Peyer's patch (tissue), 4 donors: Measurements from ENCODE around the gene PMEL. TPM values are rescaled to one million over a fixed set of nuclear protein-coding genes. Genes with fewer than 3 reads are reported as not detected.
"Not testable (repeated sequence)": the region's sequence is repeated elsewhere in the genome, so short reads cannot be mapped to it uniquely, and the experiment has no call there.

Experiments used
- DNase-seq, 3 donors: peaks; one replicate each; pipeline ENCODE4 v3.0.0-alpha.2; 2017 to 2019
- H3K27ac ChIP-seq, 4 donors: fragments of 200-600 bp; sonication (generic); one replicate each; pipeline ENCODE4 v1.5.1; 2016 to 2019
- H3K27me3 ChIP-seq, 2 donors: fragments of 200-600 bp; sonication (generic); one replicate each; pipeline ENCODE4 v1.5.1; 2019
- H3K36me3 ChIP-seq, 3 donors: fragments of 200-600 bp; sonication (generic); one replicate each; pipeline ENCODE4 v1.5.1; 2016 to 2019
- H3K4me1 ChIP-seq, 4 donors: fragments of 200-600 bp; sonication (generic); one replicate each; pipeline ENCODE4 v1.5.1; 2016 to 2019
- H3K4me3 ChIP-seq, 4 donors: fragments of 200-600 bp; sonication (generic); 1 replicate in 3 of 4; 2 replicates in 1 of 4; pipeline ENCODE4 v1.5.1; 2016 to 2019; ENCODE audit warnings: mild to moderate bottlenecking in 1 of 4
- H3K9me3 ChIP-seq, 4 donors: fragments of 200-600 bp; sonication (generic); one replicate each; pipeline ENCODE4 v1.5.1; 2016 to 2019; ENCODE audit warnings: mild to moderate bottlenecking in 1 of 4
- POLR2A ChIP-seq, 2 donors: fragments of 450-650 bp; IDR thresholded peaks; one replicate each; pipeline ENCODE4 v1.5.1; 2017; ENCODE audit warnings: antibody characterized with exemption in 2 of 2, mild to moderate bottlenecking in 2 of 2, moderate library complexity in 2 of 2
- total RNA-seq, 4 donors: library from RNA; depleted of rRNA; stranded (reverse); fragments of >200 nt; gene quantifications; one replicate each; pipeline ENCODE4 v1.1.0, GENCODE V29; 2016
- TF ChIP-seq, protein P1 (sequence below), 6 experiments: fragments of 450-650 bp in 4 of 6; fragments of 200-600 bp in 2 of 6; sonication (generic) in 1 of 6; IDR thresholded peaks; one replicate each; pipeline ENCODE4 v1.5.1; 2017 to 2019; ENCODE audit warnings: antibody characterized with exemption in 6 of 6, mild to moderate bottlenecking in 3 of 6, moderate library complexity in 1 of 6

Gene PMEL
- total RNA-seq, 4 donors from 2014 or later = 2.5 to 10.0 (median 3.0) TPM

- TF ChIP-seq, protein P1, sequence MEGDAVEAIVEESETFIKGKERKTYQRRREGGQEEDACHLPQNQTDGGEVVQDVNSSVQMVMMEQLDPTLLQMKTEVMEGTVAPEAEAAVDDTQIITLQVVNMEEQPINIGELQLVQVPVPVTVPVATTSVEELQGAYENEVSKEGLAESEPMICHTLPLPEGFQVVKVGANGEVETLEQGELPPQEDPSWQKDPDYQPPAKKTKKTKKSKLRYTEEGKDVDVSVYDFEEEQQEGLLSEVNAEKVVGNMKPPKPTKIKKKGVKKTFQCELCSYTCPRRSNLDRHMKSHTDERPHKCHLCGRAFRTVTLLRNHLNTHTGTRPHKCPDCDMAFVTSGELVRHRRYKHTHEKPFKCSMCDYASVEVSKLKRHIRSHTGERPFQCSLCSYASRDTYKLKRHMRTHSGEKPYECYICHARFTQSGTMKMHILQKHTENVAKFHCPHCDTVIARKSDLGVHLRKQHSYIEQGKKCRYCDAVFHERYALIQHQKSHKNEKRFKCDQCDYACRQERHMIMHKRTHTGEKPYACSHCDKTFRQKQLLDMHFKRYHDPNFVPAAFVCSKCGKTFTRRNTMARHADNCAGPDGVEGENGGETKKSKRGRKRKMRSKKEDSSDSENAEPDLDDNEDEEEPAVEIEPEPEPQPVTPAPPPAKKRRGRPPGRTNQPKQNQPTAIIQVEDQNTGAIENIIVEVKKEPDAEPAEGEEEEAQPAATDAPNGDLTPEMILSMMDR (IDR thresholded peaks at IDR 0.05) = no peak
- peak; percentile 43 to 73 for TF ChIP-seq POLR2A (IDR thresholded peaks at IDR 0.05)
- peak within 1 kb of the TSS; percentile 95 to 98 (median 96) for H3K27ac ChIP-seq
- H3K4me1 ChIP-seq = peaks cover 0 to 41% (median 5%) of the 10 kb centered on the region in 4 donors
- H3K9me3 ChIP-seq = no peaks in the 10 kb centered on the region
- no peaks in the 10 kb centered on the region for H3K27me3 ChIP-seq
- DNase-seq = peak; percentile 74 to 95 (median 87)
- H3K36me3 ChIP-seq = peaks cover 0 to 5% (median 0%) of the 10 kb centered on the region in 3 donors
- H3K4me3 ChIP-seq = peak within 1 kb of the TSS; percentile 64 to 91 (median 79)
Observed at GRCh38 chr12:55927588-55928502, 38.0 kb downstream of the PMEL start, which contains the start of gene PYM1. PYM1 (minus strand) TSS chr12:55927894; CDS start chr12:55927761, 133 bp downstream.

DNA sequence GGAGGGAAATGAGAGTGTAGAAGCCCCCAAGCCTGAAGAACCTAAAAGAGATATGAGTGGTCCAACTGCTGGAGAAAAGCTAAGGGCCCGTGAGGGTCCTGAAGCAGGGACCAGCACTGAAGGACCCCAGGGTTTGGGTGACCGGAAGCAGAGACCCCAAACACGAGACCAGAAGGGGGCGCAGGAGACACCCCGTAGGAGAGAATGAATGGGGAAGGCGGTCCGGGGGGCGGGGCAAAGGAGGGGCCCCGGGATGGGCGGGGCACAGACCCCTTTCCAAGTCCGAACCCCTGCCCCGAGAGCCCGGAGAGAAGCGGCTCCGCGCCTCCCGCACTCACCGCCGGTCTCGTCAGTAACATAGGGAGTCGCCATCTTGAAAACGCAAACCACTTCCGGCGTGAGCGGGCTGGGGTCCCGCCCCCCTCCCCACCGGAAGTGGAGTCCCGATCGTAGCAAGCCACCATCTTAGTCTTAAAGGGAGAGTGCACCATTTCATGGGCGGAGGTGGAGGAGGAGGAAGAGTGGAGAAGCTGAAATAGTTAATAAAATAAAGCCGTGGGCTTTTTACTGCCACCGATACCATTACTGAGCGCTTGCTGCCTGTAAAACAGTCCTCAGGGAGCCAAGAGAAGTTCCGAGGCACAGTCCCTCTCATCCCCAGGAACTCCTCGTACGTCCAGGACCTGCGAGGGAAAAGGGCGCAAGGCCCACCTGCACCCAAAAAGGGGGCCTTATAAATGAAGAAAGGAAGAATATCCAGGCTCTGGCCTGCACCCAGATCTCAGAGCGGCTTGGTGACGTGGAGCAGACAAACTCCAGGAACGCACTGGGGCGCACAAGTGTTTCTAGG, 38.9 kb downstream of the PMEL start:
- Histone ChIP-seq H3K27me3 (no peaks in the 10 kb centered on the region), H3K4me1 (peaks cover 0 to 38% (median 4%) of the 10 kb centered on the region in 4 donors), H3K27ac (peak overlapping the region; percentile 95 to 98 (median 96)), H3K36me3 (peaks cover 0 to 14% (median 0%) of the 10 kb centered on the region in 3 donors), H3K9me3 (no peaks in the 10 kb centered on the region), H3K4me3 (peak overlapping the region; percentile 64 to 91 (median 79))
- peak; percentile 91 to 97 (median 96) for DNase-seq
- TF ChIP-seq POLR2A (IDR thresholded peaks at IDR 0.05) = peak in 1 of 2 donors; percentile 56
- TF ChIP-seq, protein P1 (IDR thresholded peaks at IDR 0.05) = peak; percentile 43 to 82 (median 70)

GRCh38 chr12:55925870-55926737, 39.7 kb downstream of the PMEL start:
- H3K36me3 ChIP-seq = peaks cover 0 to 19% (median 0%) of the 10 kb centered on the region in 3 donors
- H3K27me3 ChIP-seq = no peaks in the 10 kb centered on the region
- no peak for DNase-seq
- H3K4me1 ChIP-seq = peaks cover 0 to 36% (median 4%) of the 10 kb centered on the region in 4 donors
- H3K27ac ChIP-seq = peak overlapping the region; percentile 95 to 98 (median 96)
- H3K9me3 ChIP-seq = no peaks in the 10 kb centered on the region
- H3K4me3 ChIP-seq = peak overlapping the region; percentile 64 to 91 (median 79)
- TF ChIP-seq, protein P1 (IDR thresholded peaks at IDR 0.05) = no peak
- no peak for TF ChIP-seq POLR2A (IDR thresholded peaks at IDR 0.05)

DNA sequence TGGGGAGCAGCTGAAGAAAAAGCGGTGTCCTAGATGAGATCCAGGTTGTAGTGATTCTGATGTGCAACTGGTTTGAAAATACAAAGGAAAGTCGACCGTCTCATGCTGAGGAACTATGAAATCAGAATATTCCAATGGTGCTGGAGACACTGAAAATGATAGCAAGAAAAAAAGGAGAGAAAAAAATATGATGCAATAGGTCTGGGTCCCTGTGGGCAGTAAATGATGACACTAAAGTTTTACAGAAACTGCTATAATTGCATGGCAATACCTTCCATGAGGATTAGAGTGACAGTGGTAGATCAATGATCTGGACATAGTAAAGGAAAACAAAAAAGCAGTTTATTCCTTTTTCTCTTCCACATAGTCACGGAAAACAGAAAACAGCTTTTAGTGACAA, 40.5 kb downstream of the PMEL start:
- Histone ChIP-seq H3K36me3 (peaks cover 0 to 19% (median 0%) of the 10 kb centered on the region in 3 donors), H3K4me3 (no peak overlapping the region), H3K27ac (no peak overlapping the region), H3K4me1 (peaks cover 0 to 30% (median 3%) of the 10 kb centered on the region in 4 donors), H3K9me3 (no peaks in the 10 kb centered on the region), H3K27me3 (no peaks in the 10 kb centered on the region)
- TF ChIP-seq POLR2A (IDR thresholded peaks at IDR 0.05) = no peak
- TF ChIP-seq, protein P1 (IDR thresholded peaks at IDR 0.05) = no peak
- DNase-seq = no peak

- not testable (repeated sequence) for H3K27me3 ChIP-seq, H3K4me3 ChIP-seq, H3K9me3 ChIP-seq, H3K27ac ChIP-seq
- H3K4me1 ChIP-seq = peaks cover 0 to 21% (median 2%) of the 10 kb centered on the region in 4 donors
- H3K36me3 ChIP-seq = peaks cover 0 to 19% (median 0%) of the 10 kb centered on the region in 3 donors
- peak in 1 of 3 donors; percentile 13 for DNase-seq
Observed at GRCh38 chr12:55923648-55924047, 42.2 kb downstream of the PMEL start.
